H1 (cell line): ENCODE results near the gene TMPO. TPM values are rescaled to one million over a fixed set of nuclear protein-coding genes. Genes with fewer than 3 reads are reported as not detected.

Experiments used
- SIRT6 ChIP-seq: IDR thresholded peaks from one replicate; pipeline ENCODE4 v1.7.1; 2012; ENCODE audit warnings: low read length, inconsistent platforms
- polyA plus RNA-seq, 7 experiments: library from polyadenylated mRNA; depleted of rRNA in 3 of 7; stranded (reverse) in 5 of 7; unstranded in 2 of 7; fragments of >200 nt in 5 of 7; fragments of 200-250 nt in 2 of 7; gene quantifications; 1 replicate in 5 of 7; 2 replicates in 1 of 7; 4 replicates in 1 of 7; pipeline versions ENCODE4 v1.2.1 to v1.2.3, GENCODE V29; 2011 to 2013; ENCODE audit warnings: missing spikeins in 2 of 7, mixed read lengths in 2 of 7
- total RNA-seq: library from RNA; stranded (reverse); fragmentation: NEBNext Ultra II Directional; extraction: Animal tissue kit (Norgen Biotek cat#: 25700); gene quantifications from 2 replicates; pipeline ENCODE4 v1.2.1, GENCODE V29; 2021

TMPO gene
- total and polyA plus RNA-seq, 2 of the 8 experiments (the other 6 are each of a cell fraction or from before 2014, with no cell fraction given), result 43.9 to 195 TPM

DNA sequence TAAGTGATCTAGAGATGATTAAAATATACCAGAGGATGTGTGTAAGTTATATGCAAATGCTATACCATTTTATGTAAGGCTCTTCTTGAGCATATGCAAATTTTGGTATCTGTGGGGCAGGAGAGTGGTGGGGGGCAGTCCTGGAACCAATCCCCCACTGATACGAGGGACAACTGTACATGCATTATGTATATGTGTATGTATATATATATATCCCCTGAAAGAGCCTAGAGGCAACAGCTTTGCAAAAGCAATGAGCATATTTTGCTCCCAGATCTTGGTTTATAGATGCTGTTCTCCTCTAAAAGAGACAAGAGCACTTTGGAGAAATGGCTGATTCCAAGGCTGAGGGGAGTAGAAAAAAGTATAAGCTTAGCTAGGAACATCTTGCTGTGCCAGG is 65.7 kb downstream of the TMPO start (continued):
- TF ChIP-seq SIRT6, result no peak
